Neural progenitor cell (in vitro differentiated cells): ENCODE data around the gene OR5I1. TPM values are rescaled to one million over a fixed set of nuclear protein-coding genes. Genes with fewer than 3 reads are reported as not detected.

Source experiments
- DNase-seq: peaks from one replicate; pipeline ENCODE4 v3.0.0-alpha.2; 2016; ENCODE audit warnings: low spot score
- H2AFZ ChIP-seq: fragments of 200-600 bp; sonication (generic); replicated peaks from 2 replicates; pipeline ENCODE4 v1.6.1; 2016; ENCODE audit warnings: antibody characterized with exemption
- H3F3A ChIP-seq: fragments of 200-600 bp; sonication (generic); 2 replicates; pipeline ENCODE4 v1.6.1; 2016; ENCODE audit warnings: antibody characterized with exemption, low read depth
- H3K27ac ChIP-seq: fragments of 200-600 bp; sonication (generic); 2 replicates; pipeline ENCODE4 v1.5.1; 2016; ENCODE audit warnings: mild to moderate bottlenecking
- H3K27me3 ChIP-seq: fragments of 200-600 bp; sonication (generic); 2 replicates; pipeline ENCODE4 v1.6.1; 2016; ENCODE audit warnings: mild to moderate bottlenecking, moderate library complexity
- H3K36me3 ChIP-seq: fragments of 200-600 bp; sonication (generic); 2 replicates; pipeline ENCODE4 v1.5.1; 2016
- H3K4me1 ChIP-seq: fragments of 200-600 bp; sonication (generic); 2 replicates; pipeline ENCODE4 v1.6.1; 2016; ENCODE audit warnings: mixed run types
- H3K4me2 ChIP-seq: fragments of 200-600 bp; sonication (generic); 2 replicates; pipeline ENCODE4 v1.6.1; 2016
- H3K4me3 ChIP-seq: fragments of 200-600 bp; sonication (generic); 2 replicates; pipeline ENCODE4 v1.5.1; 2016
- H3K79me2 ChIP-seq: fragments of 200-600 bp; sonication (generic); 2 replicates; pipeline ENCODE4 v1.6.1; 2016; ENCODE audit warnings: low read depth
- H3K9ac ChIP-seq: fragments of 200-600 bp; sonication (generic); 2 replicates; pipeline ENCODE4 v1.6.1; 2016
- H3K9me3 ChIP-seq: fragments of 200-600 bp; sonication (generic); 2 replicates; pipeline ENCODE4 v1.5.1; 2016; ENCODE audit warnings: low read depth
- H4K20me1 ChIP-seq: fragments of 200-600 bp; sonication (generic); 2 replicates; pipeline ENCODE4 v1.6.1; 2016; ENCODE audit warnings: low read depth
- H3K27ac Mint-ChIP-seq: 3 replicates; pipeline ENCODE4 v1.8.0; 2021; ENCODE audit warnings: mixed read lengths
- H3K27me3 Mint-ChIP-seq: 2 replicates; pipeline ENCODE4 v1.8.0; 2022; ENCODE audit warnings: low read depth, mild to moderate bottlenecking, inconsistent platforms, moderate library complexity, mixed read lengths; ENCODE audit not compliant: insufficient read depth
- H3K36me3 Mint-ChIP-seq: 3 replicates; pipeline ENCODE4 v1.8.0; 2021; ENCODE audit warnings: mixed read lengths
- H3K4me1 Mint-ChIP-seq: 3 replicates; pipeline ENCODE4 v1.8.0; 2021; ENCODE audit warnings: mixed read lengths
- H3K4me3 Mint-ChIP-seq: 3 replicates; pipeline ENCODE4 v1.8.0; 2021; ENCODE audit warnings: mild to moderate bottlenecking, moderate library complexity, mixed read lengths
- H3K9me3 Mint-ChIP-seq: 3 replicates; pipeline ENCODE4 v1.8.0; 2020; ENCODE audit warnings: mixed read lengths
- EZH2 ChIP-seq: fragments of 200-600 bp; sonication (generic); IDR thresholded peaks from 2 replicates; pipeline ENCODE4 v1.6.1; 2017; ENCODE audit warnings: antibody characterized with exemption, mild to moderate bottlenecking, moderate library complexity
- EZH2phosphoT487 ChIP-seq: fragments of 200-600 bp; sonication (generic); IDR thresholded peaks from 2 replicates; pipeline ENCODE4 v1.6.1; 2017; ENCODE audit warnings: antibody characterized with exemption
- total RNA-seq: library from RNA; depleted of rRNA; stranded (reverse); fragments of >200 nt; gene quantifications from 2 replicates; pipeline ENCODE4 v1.2.3, GENCODE V29; 2015; ENCODE audit warnings: low replicate concordance
- TF ChIP-seq, protein P1 (sequence below): fragments of 200-600 bp; sonication (generic); IDR thresholded peaks from 2 replicates; pipeline ENCODE4 v1.5.1; 2017; ENCODE audit warnings: antibody characterized with exemption, mild to moderate bottlenecking

Gene OR5I1
- total RNA-seq, 1 donor from 2014 or later, result not detected

DNA sequence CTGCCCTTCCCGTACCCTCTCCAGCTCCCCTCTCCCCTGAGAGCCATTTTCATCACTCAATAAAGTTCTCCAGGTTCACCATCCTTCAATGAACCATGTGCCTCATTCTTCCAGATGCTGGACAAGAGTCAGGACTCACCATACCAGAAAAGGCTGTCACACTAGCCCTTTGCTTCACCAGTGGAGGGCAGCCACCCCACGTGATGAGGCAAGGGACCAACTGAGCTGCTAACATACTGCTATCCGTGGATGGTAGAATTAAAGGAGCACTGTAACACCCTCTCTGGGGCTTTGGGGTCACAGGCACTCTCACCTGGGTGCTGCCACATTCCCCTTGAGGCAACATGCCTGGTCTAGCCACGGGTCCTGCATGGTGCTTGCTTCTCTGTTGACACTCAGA lies 13.1 kb upstream of the OR5I1 start:
- Histone ChIP-seq H2AFZ (no peak overlapping the region), H3K4me1 (no peaks in the 10 kb centered on the region), H3F3A (no peaks in the 10 kb centered on the region), H3K9me3 (no peaks in the 10 kb centered on the region), H3K27me3 (no peaks in the 10 kb centered on the region), H3K27ac (no peak overlapping the region), H3K9ac (no peak overlapping the region), H3K79me2 (no peaks in the 10 kb centered on the region), H3K4me3 (no peak overlapping the region), H4K20me1 (no peaks in the 10 kb centered on the region), H3K36me3 (no peaks in the 10 kb centered on the region), H3K4me2 (no peak overlapping the region)
- Mint-ChIP-seq H3K27ac (no peak overlapping the region), H3K4me3 (no peak overlapping the region), H3K36me3 (no peaks in the 10 kb centered on the region), H3K27me3 (no peaks in the 10 kb centered on the region), H3K4me1 (no peaks in the 10 kb centered on the region), H3K9me3 (peaks cover 3% of the 10 kb centered on the region)
- no peak for TF ChIP-seq EZH2
- TF ChIP-seq EZH2phosphoT487, result no peak
- TF ChIP-seq, protein P1, sequence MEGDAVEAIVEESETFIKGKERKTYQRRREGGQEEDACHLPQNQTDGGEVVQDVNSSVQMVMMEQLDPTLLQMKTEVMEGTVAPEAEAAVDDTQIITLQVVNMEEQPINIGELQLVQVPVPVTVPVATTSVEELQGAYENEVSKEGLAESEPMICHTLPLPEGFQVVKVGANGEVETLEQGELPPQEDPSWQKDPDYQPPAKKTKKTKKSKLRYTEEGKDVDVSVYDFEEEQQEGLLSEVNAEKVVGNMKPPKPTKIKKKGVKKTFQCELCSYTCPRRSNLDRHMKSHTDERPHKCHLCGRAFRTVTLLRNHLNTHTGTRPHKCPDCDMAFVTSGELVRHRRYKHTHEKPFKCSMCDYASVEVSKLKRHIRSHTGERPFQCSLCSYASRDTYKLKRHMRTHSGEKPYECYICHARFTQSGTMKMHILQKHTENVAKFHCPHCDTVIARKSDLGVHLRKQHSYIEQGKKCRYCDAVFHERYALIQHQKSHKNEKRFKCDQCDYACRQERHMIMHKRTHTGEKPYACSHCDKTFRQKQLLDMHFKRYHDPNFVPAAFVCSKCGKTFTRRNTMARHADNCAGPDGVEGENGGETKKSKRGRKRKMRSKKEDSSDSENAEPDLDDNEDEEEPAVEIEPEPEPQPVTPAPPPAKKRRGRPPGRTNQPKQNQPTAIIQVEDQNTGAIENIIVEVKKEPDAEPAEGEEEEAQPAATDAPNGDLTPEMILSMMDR, result no peak
- no peak for DNase-seq

DNA sequence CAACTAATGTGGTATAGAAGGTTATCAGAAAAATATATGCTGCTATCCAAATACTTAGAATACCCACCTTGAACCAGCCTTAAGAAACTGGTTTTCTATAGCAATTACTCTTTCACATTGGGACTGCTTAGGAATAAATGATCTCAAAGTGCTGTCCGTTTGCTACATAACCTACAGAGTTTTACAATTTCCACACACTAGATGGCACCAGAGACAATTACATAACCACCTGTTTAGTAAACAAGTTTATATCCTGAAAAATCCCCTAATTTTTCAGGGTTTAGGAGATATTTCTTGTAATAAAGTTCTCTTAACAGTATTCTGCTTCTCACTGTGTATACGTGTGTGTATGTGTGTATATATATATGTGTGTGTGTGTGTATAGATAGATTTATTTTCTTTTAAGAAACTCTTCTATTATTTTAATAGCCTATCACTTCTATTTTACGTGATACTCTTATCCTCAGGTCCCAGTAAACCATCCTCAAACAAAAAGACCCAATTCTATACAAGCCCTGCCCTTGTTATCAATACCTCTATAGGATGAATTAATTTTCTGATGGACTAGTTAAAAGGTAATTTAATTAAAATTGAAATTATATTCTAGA lies 6.7 kb upstream of the OR5I1 start:
- Mint-ChIP-seq H3K4me3 (no peak overlapping the region), H3K27ac (no peak overlapping the region), H3K27me3 (no peaks in the 10 kb centered on the region), H3K4me1 (no peaks in the 10 kb centered on the region), H3K9me3 (no peaks in the 10 kb centered on the region), H3K36me3 (no peaks in the 10 kb centered on the region)
- H3K27ac ChIP-seq, result no peak overlapping the region
- DNase-seq, result peak; percentile 66
- no peaks in the 10 kb centered on the region for H3F3A ChIP-seq
- no peaks in the 10 kb centered on the region for H3K79me2 ChIP-seq
- no peaks in the 10 kb centered on the region for H3K4me1 ChIP-seq
- no peak overlapping the region for H3K4me2 ChIP-seq
- no peak overlapping the region for H3K4me3 ChIP-seq
- no peak for TF ChIP-seq EZH2
- TF ChIP-seq, protein P1, result peak; percentile 78
- H3K9me3 ChIP-seq, result no peaks in the 10 kb centered on the region
- no peaks in the 10 kb centered on the region for H3K36me3 ChIP-seq
- H3K9ac ChIP-seq, result no peak overlapping the region
- no peaks in the 10 kb centered on the region for H4K20me1 ChIP-seq
- no peaks in the 10 kb centered on the region for H3K27me3 ChIP-seq
- no peak overlapping the region for H2AFZ ChIP-seq

DNA sequence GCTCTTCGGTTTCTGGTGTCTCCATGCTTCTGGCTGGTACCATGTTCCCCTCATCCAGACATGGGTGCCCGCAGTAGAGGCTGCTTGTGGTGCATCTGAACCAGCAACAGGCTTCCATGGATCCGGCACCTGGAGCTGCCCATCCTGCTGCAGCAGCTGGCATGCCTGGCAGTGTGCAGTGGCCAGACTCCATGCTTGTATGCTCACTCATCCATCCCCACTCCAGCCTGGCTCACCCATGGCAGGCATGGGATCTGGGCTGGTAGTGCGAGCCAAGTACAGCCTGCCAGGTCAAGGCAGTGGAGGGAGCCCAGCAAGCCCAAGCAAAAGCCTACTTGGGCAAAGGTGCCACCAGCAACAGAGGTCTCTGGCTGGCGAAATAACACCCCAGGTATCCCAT lies 15.7 kb downstream of the OR5I1 start:
- Mint-ChIP-seq H3K4me1 (no peaks in the 10 kb centered on the region), H3K36me3 (no peaks in the 10 kb centered on the region), H3K9me3 (peaks cover 6% of the 10 kb centered on the region), H3K4me3 (no peak overlapping the region), H3K27ac (no peak overlapping the region), H3K27me3 (no peaks in the 10 kb centered on the region)
- H3K79me2 ChIP-seq, result no peaks in the 10 kb centered on the region
- no peaks in the 10 kb centered on the region for H3K27me3 ChIP-seq
- H2AFZ ChIP-seq, result no peak overlapping the region
- H3K4me3 ChIP-seq, result no peak overlapping the region
- no peak overlapping the region for H3K9ac ChIP-seq
- TF ChIP-seq, protein P1, result no peak
- H3K36me3 ChIP-seq, result no peaks in the 10 kb centered on the region
- no peaks in the 10 kb centered on the region for H3K4me1 ChIP-seq
- no peaks in the 10 kb centered on the region for H3F3A ChIP-seq
- H3K4me2 ChIP-seq, result no peak overlapping the region
- H3K27ac ChIP-seq, result no peak overlapping the region
- DNase-seq, result no peak
- H3K9me3 ChIP-seq, result peaks cover 7% of the 10 kb centered on the region
- H4K20me1 ChIP-seq, result no peaks in the 10 kb centered on the region
